ENCODE data around the gene FAM227A. TPM values are rescaled to one million over a fixed set of nuclear protein-coding genes. Genes with fewer than 3 reads are reported as not detected.

FAM227A gene
- total and polyA plus RNA-seq, 2 donors, result 0.48 to 4.9 TPM

- Histone ChIP-seq H3K4me3 (ENCODE audit: low read depth, low read length) (peak overlapping the region; percentile 47), H3K36me3 (ENCODE audit: insufficient read depth) (no peaks in the 10 kb centered on the region), H3K27ac (ENCODE audit: low read depth) (peak overlapping the region; percentile 74), H3K4me1 (ENCODE audit: insufficient read depth) (no peaks in the 10 kb centered on the region)
- no peak for DNase-seq (ENCODE audit: extremely low spot score)
- WGBS, result 27% methylated on average over 32 of the region's 32 CpGs
Measured at GRCh38 chr22:38569181-38569971, 86.8 kb downstream of the FAM227A start.

GRCh38 chr22:38567531-38568285 lies 88.5 kb downstream of the FAM227A start:
- Histone ChIP-seq H3K4me3 (ENCODE audit: low read depth, low read length) (no peak overlapping the region), H3K36me3 (ENCODE audit: insufficient read depth) (no peaks in the 10 kb centered on the region), H3K27ac (ENCODE audit: low read depth) (no peak overlapping the region), H3K4me1 (ENCODE audit: insufficient read depth) (no peaks in the 10 kb centered on the region)
- no peak for DNase-seq (ENCODE audit: extremely low spot score)
- 68% methylated on average over 7 of the region's 7 CpGs for WGBS

DNA sequence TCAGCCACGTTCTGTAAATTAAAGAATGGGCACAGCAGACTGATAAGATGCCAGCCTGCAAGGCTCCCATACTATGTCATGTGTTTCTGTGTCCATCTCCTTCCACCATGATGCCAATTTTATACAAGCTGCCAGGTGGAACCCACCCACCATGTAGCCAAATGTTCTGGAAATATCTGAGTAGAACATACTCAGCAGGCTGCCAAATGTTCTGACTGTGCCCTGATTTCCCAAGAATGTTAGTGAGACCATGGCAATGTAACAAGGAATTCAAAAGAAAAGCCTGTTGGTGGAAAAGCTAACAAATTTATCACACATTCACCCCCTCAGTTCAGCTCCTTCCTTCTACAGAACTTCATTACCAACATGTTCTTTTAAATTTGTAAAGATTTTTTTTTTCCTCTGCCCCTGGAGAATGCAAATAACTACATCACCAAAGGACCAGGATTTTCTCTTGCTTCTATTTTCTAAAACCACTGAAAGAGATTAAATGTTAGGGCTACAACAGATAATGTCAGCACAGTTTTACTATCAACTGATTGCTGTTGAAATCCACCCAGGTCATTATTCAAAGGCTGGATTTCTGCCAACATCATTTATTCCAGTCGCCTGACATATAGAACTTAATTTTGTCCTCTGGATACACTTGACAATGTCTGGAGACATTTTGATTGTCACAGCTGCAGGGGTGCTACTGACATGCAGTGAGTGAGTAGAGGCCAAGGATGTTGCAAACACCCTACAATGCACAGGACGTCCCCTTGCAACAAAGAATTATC lies 89.3 kb downstream of the FAM227A start:
- DNase-seq (ENCODE audit: extremely low spot score), result no peak
- Histone ChIP-seq H3K27ac (ENCODE audit: low read depth) (no peak overlapping the region), H3K4me1 (ENCODE audit: insufficient read depth) (no peaks in the 10 kb centered on the region), H3K36me3 (ENCODE audit: insufficient read depth) (no peaks in the 10 kb centered on the region), H3K4me3 (ENCODE audit: low read depth, low read length) (no peak overlapping the region)
- 63% methylated on average over 3 of the region's 3 CpGs for WGBS

GRCh38 chr22:38565441-38565840 lies 90.8 kb downstream of the FAM227A start:
- Histone ChIP-seq H3K36me3 (ENCODE audit: insufficient read depth) (no peaks in the 10 kb centered on the region), H3K27ac (ENCODE audit: low read depth) (no peak overlapping the region), H3K4me3 (ENCODE audit: low read depth, low read length) (no peak overlapping the region), H3K4me1 (ENCODE audit: insufficient read depth) (no peaks in the 10 kb centered on the region)
- no peak for DNase-seq (ENCODE audit: extremely low spot score)
- WGBS, result 95% methylated on average over 1 of the region's 1 CpG

GRCh38 chr22:38564669-38565068 lies 91.5 kb downstream of the FAM227A start:
- Histone ChIP-seq H3K27ac (ENCODE audit: low read depth) (no peak overlapping the region), H3K4me1 (ENCODE audit: insufficient read depth) (no peaks in the 10 kb centered on the region), H3K36me3 (ENCODE audit: insufficient read depth) (no peaks in the 10 kb centered on the region), H3K4me3 (ENCODE audit: low read depth, low read length) (no peak overlapping the region)
- no peak for DNase-seq (ENCODE audit: extremely low spot score)
- 90% methylated on average over 2 of the region's 2 CpGs for WGBS

- Histone ChIP-seq H3K36me3 (ENCODE audit: insufficient read depth) (no peaks in the 10 kb centered on the region), H3K4me1 (ENCODE audit: insufficient read depth) (no peaks in the 10 kb centered on the region), H3K27ac (ENCODE audit: low read depth) (no peak overlapping the region), H3K4me3 (ENCODE audit: low read depth, low read length) (no peak overlapping the region)
- no peak for DNase-seq (ENCODE audit: extremely low spot score)
- 91% methylated on average over 3 of the region's 3 CpGs for WGBS
Measured at GRCh38 chr22:38554281-38554680, 101.9 kb downstream of the FAM227A start.

- DNase-seq (ENCODE audit: extremely low spot score), result no peak
- Histone ChIP-seq H3K4me1 (ENCODE audit: insufficient read depth) (no peaks in the 10 kb centered on the region), H3K4me3 (ENCODE audit: low read depth, low read length) (no peak overlapping the region), H3K27ac (ENCODE audit: low read depth) (peak overlapping the region; percentile 10), H3K36me3 (ENCODE audit: insufficient read depth) (no peaks in the 10 kb centered on the region)
- 85% methylated on average over 7 of the region's 7 CpGs for WGBS
Measured at GRCh38 chr22:38549101-38549894, 106.9 kb downstream of the FAM227A start.

GRCh38 chr22:38540701-38541100 lies 115.5 kb downstream of the FAM227A start:
- WGBS, result 68% methylated on average over 2 of the region's 2 CpGs
- Histone ChIP-seq H3K4me1 (ENCODE audit: insufficient read depth) (no peaks in the 10 kb centered on the region), H3K27ac (ENCODE audit: low read depth) (no peak overlapping the region), H3K36me3 (ENCODE audit: insufficient read depth) (no peaks in the 10 kb centered on the region), H3K4me3 (ENCODE audit: low read depth, low read length) (no peak overlapping the region)
- DNase-seq (ENCODE audit: extremely low spot score), result no peak

GRCh38 chr22:38531251-38531938 lies 124.8 kb downstream of the FAM227A start:
- Histone ChIP-seq H3K4me3 (ENCODE audit: low read depth, low read length) (no peak overlapping the region), H3K4me1 (ENCODE audit: insufficient read depth) (no peaks in the 10 kb centered on the region), H3K36me3 (ENCODE audit: insufficient read depth) (no peaks in the 10 kb centered on the region), H3K27ac (ENCODE audit: low read depth) (no peak overlapping the region)
- no peak for DNase-seq (ENCODE audit: extremely low spot score)
- WGBS, result 89% methylated on average over 4 of the region's 4 CpGs

Other genes with a start within 250 kb of the FAM227A start
- not detected for gene KCNJ4, start 201.2 kb downstream of the FAM227A start, total RNA-seq
- gene KCNJ4, start 201.2 kb downstream of the FAM227A start, polyA plus RNA-seq, result not detected
- gene KDELR3, start 188.3 kb downstream of the FAM227A start, total RNA-seq, result 75.7 TPM
- 4.7 TPM for gene KDELR3, start 188.3 kb downstream of the FAM227A start, polyA plus RNA-seq
- gene DDX17, start 150.1 kb downstream of the FAM227A start, total RNA-seq, result 653 TPM
- gene DDX17, start 150.1 kb downstream of the FAM227A start, polyA plus RNA-seq, result 221 TPM
- 6.9 TPM for gene DMC1, start 86.2 kb downstream of the FAM227A start, total RNA-seq
- gene DMC1, start 86.2 kb downstream of the FAM227A start, polyA plus RNA-seq, result 1.8 TPM
- 17.0 TPM for gene CBY1, start 246 bp upstream of the FAM227A start, total RNA-seq
- 63.5 TPM for gene CBY1, start 246 bp upstream of the FAM227A start, polyA plus RNA-seq
- 34.4 TPM for gene TOMM22, start 25.6 kb upstream of the FAM227A start, total RNA-seq
- gene TOMM22, start 25.6 kb upstream of the FAM227A start, polyA plus RNA-seq, result 35.8 TPM
- gene JOSD1, start 44.6 kb upstream of the FAM227A start, total RNA-seq, result 40.2 TPM
- 43.9 TPM for gene JOSD1, start 44.6 kb upstream of the FAM227A start, polyA plus RNA-seq
- gene GTPBP1, start 49.6 kb upstream of the FAM227A start, total RNA-seq, result 30.8 TPM
- 27.8 TPM for gene GTPBP1, start 49.6 kb upstream of the FAM227A start, polyA plus RNA-seq
- gene SUN2, start 99.6 kb upstream of the FAM227A start, total RNA-seq, result 59.7 TPM
- gene SUN2, start 99.6 kb upstream of the FAM227A start, polyA plus RNA-seq, result 271 TPM
- gene DNAL4, start 137.8 kb upstream of the FAM227A start, total RNA-seq, result 12.4 TPM
- gene DNAL4, start 137.8 kb upstream of the FAM227A start, polyA plus RNA-seq, result 21.5 TPM
- 4.2 TPM for gene NPTXR, start 187.6 kb upstream of the FAM227A start, total RNA-seq
- gene NPTXR, start 187.6 kb upstream of the FAM227A start, polyA plus RNA-seq, result 15.1 TPM
- 43.1 TPM for gene CBX6, start 215.8 kb upstream of the FAM227A start, total RNA-seq
- gene CBX6, start 215.8 kb upstream of the FAM227A start, polyA plus RNA-seq, result 82.0 TPM